Rectal smooth muscle tissue (tissue), 1 donor: Measurements from ENCODE around the gene DNAJC1.
"Not testable (repeated sequence)": the region's sequence is repeated elsewhere in the genome, so short reads cannot be mapped to it uniquely, and the experiment has no call there.

Source experiments
- H3K27ac ChIP-seq: one replicate; pipeline ENCODE4 v1.7.0; 2013; ENCODE audit warnings: low read depth, low read length, inconsistent platforms
- H3K27me3 ChIP-seq: one replicate; pipeline ENCODE4 v1.7.0; 2013; ENCODE audit warnings: low read length; ENCODE audit not compliant: control insufficient read depth, insufficient read depth
- H3K36me3 ChIP-seq: one replicate; pipeline ENCODE4 v1.7.0; 2013; ENCODE audit warnings: low read length; ENCODE audit not compliant: control insufficient read depth, insufficient read depth
- H3K4me1 ChIP-seq: one replicate; pipeline ENCODE4 v1.7.0; 2013; ENCODE audit warnings: low read length; ENCODE audit not compliant: control insufficient read depth, insufficient read depth
- H3K4me3 ChIP-seq: one replicate; pipeline ENCODE4 v1.7.0; 2013; ENCODE audit warnings: low read length
- H3K9ac ChIP-seq: one replicate; pipeline ENCODE4 v1.7.0; 2013; ENCODE audit warnings: low read length

The DNAJC1 gene

DNA sequence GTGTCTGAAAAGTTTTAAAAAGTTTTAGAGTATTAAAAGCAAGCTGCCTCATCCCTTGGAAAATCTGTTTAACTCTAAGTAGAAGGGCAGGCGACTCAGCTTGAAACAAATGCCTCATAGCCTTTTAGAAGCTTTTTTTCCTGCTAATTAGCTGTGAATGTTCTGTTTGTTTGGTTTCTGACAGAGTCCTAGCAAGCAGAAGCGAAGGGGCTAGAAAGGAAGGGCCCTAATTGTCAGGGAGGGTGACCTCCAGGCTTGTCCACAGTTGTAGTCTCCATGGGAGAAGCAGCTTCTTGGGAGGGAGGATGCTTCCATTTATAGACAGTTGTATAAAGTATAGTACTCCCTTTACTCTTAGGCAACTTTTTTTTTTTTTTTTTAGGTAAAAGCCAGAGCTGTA is 90.9 kb downstream of the DNAJC1 start:
- H3K27me3 ChIP-seq, result no peaks in the 10 kb centered on the region
- no peaks in the 10 kb centered on the region for H3K4me1 ChIP-seq
- no peaks in the 10 kb centered on the region for H3K36me3 ChIP-seq
- no peak overlapping the region for H3K27ac ChIP-seq
- no peak overlapping the region for H3K4me3 ChIP-seq
- H3K9ac ChIP-seq, result no peak overlapping the region

DNA sequence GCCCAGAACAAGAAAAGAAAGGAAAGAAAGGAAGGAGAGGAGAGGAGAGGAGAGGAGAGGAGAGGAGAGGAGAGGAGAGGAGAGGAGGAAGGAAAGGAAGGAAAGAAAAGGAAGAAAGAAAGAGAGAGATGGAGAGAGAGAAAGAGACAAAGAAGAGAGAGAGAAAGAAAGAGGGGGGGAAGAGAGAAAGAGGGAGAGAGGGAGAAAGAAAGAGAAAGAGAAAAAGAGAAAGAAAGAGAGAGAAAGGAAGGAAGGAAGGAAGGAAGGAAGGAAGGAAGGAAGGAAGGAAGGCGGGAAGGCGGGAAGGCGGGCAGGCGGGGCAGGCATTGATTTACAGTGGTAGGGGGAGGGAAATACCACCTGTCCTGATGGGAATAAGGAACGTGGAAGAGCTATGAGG is 92.7 kb downstream of the DNAJC1 start:
- no peaks in the 10 kb centered on the region for H3K27me3 ChIP-seq
- no peak overlapping the region for H3K9ac ChIP-seq
- H3K4me3 ChIP-seq, result no peak overlapping the region
- no peaks in the 10 kb centered on the region for H3K4me1 ChIP-seq
- no peak overlapping the region for H3K27ac ChIP-seq
- no peaks in the 10 kb centered on the region for H3K36me3 ChIP-seq

GRCh38 chr10:21907436-21907835 is 96.1 kb downstream of the DNAJC1 start:
- Histone ChIP-seq H3K9ac (no peak overlapping the region), H3K27ac (no peak overlapping the region), H3K4me3 (no peak overlapping the region), H3K27me3 (no peaks in the 10 kb centered on the region), H3K4me1 (no peaks in the 10 kb centered on the region), H3K36me3 (no peaks in the 10 kb centered on the region)

DNA sequence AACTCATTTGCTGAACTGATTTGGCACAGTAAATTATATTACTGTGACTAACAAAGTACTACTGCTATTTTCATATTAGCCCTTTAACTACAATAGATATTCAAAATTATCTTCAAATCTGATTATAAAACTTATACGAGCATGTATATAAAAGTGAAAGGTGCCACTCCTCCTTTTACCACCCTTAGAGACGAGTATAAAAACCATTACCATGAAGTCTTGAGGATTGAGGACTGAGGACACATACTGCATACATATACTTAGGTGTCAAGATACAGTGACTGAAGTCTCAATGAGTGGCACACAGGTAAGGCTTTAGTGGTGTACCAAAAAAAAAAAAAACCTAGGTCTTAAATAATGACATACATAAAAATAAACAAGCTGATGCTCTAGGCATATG is 98.6 kb downstream of the DNAJC1 start:
- H3K4me1 ChIP-seq, result no peaks in the 10 kb centered on the region
- H3K27me3 ChIP-seq, result no peaks in the 10 kb centered on the region
- no peak overlapping the region for H3K4me3 ChIP-seq
- H3K27ac ChIP-seq, result no peak overlapping the region
- no peak overlapping the region for H3K9ac ChIP-seq
- no peaks in the 10 kb centered on the region for H3K36me3 ChIP-seq

DNA sequence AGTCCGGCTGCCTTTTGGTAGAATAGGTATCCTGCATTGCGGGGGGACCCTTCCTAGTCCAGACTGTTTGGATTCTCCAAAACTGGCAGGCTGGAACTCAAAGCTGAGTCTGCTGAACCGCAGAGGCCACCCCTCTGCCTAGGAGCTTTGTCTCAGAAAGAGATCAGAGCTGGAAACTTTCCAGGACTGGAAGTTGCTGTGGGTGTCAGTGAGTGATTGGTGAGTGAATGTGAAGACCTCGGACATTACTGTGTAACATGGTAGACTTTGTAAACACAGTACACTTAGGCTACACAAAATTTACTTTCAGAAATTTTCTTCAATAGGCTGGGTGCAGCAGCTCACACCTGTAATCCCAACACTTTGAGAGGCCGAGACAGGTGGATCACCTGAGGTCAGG is 103.8 kb downstream of the DNAJC1 start:
- Histone ChIP-seq H3K9ac (no peak overlapping the region), H3K27ac (no peak overlapping the region), H3K36me3 (peaks cover under 1% of the 10 kb centered on the region), H3K27me3 (no peaks in the 10 kb centered on the region), H3K4me1 (no peaks in the 10 kb centered on the region), H3K4me3 (no peak overlapping the region)

DNA sequence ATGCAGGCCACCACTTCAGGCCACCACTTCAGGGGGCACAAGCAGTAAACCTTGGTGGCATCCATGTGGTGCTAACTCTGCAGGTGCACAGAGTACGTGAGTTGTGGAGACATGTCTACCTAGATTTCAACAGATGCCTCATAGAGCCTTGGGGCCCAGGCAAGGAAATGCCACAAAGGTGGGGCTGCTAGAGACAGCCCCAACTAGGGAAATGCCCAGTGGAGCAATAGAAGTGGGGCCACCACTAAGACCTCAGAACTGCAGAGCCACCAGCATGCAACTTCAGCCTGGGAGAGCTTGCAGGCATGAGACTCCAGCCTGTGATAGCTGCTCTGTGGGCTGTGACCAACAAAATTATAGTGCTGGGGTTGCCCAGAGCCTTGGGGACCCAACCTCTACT is 107.6 kb downstream of the DNAJC1 start:
- Histone ChIP-seq H3K4me1 (no peaks in the 10 kb centered on the region), H3K9ac (no peak overlapping the region), H3K27ac (no peak overlapping the region), H3K4me3 (no peak overlapping the region), H3K27me3 (no peaks in the 10 kb centered on the region), H3K36me3 (peaks cover 3% of the 10 kb centered on the region)

- Histone ChIP-seq H3K27me3 (no peaks in the 10 kb centered on the region), H3K27ac (no peak overlapping the region), H3K4me3 (no peak overlapping the region), H3K9ac (no peak overlapping the region), H3K36me3 (peaks cover 3% of the 10 kb centered on the region), H3K4me1 (no peaks in the 10 kb centered on the region)
Observed at GRCh38 chr10:21894648-21895342, 108.7 kb downstream of the DNAJC1 start.

- H3K4me1 ChIP-seq, result no peaks in the 10 kb centered on the region
- H3K27me3 ChIP-seq, result no peaks in the 10 kb centered on the region
- peaks cover 3% of the 10 kb centered on the region for H3K36me3 ChIP-seq
- no peak overlapping the region for H3K9ac ChIP-seq
- no peak overlapping the region for H3K4me3 ChIP-seq
- no peak overlapping the region for H3K27ac ChIP-seq
Observed at GRCh38 chr10:21891439-21891838, 112.1 kb downstream of the DNAJC1 start.

DNA sequence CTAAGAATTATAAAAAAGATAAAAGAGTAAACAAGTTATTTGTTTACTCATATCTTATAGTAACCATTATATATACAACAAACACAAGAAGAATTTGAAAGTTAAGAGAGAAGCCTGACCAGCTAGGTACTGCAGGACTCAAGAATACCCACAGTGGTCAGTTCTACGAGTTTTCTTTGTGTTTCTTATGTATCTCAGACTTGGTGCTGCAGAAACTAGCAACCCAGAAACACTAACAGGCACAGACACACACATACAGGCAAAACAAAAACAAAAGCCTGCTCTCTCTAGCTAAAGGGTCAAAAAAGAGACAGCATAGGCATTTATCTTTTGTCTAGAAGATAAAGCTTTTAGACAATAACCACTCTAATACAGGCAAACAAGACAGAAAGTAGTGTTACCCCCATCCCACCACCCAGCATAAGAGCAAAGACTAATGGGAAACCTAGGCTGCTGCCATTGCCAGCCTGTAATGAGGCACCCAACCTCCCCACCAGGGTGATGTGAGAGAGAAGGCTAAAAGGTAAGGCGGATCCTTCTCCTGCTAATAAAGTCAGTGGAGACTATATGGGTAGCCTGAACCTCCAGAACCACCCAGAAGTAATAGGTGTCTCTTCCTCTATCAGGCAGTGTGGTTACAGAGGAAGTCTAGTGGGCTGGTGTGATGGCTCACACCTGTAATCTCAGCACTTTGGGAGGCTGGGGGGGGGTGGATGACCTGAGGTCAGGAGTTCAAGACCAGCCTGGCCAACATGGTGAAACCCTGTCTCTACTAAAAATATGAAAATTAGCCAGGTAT is 113.9 kb downstream of the DNAJC1 start:
- no peaks in the 10 kb centered on the region for H3K4me1 ChIP-seq
- no peak overlapping the region for H3K4me3 ChIP-seq
- no peak overlapping the region for H3K27ac ChIP-seq
- no peak overlapping the region for H3K9ac ChIP-seq
- H3K36me3 ChIP-seq, result peaks cover 1% of the 10 kb centered on the region
- no peaks in the 10 kb centered on the region for H3K27me3 ChIP-seq

DNA sequence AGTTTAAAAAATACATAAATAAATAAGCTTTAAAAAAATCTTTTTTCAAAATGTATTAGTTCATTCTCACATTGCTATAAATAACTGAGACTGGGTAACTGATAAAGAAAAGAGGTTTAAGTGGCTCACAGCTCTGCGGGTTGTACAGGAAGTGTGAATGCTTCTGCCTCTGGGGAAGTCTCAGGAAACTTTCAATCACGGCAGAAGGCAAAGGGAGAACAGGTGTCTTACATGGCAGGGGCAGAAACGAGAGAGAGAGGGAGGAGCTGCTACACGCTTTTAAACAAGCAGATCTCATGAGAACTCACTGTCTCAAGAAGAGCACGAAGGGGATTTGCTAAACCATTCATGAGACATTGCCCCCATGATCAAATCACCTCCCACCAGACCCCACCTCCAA is 114.6 kb downstream of the DNAJC1 start:
- H3K27me3 ChIP-seq, result no peaks in the 10 kb centered on the region
- no peaks in the 10 kb centered on the region for H3K36me3 ChIP-seq
- no peak overlapping the region for H3K4me3 ChIP-seq
- no peak overlapping the region for H3K27ac ChIP-seq
- H3K9ac ChIP-seq, result no peak overlapping the region
- H3K4me1 ChIP-seq, result no peaks in the 10 kb centered on the region

DNA sequence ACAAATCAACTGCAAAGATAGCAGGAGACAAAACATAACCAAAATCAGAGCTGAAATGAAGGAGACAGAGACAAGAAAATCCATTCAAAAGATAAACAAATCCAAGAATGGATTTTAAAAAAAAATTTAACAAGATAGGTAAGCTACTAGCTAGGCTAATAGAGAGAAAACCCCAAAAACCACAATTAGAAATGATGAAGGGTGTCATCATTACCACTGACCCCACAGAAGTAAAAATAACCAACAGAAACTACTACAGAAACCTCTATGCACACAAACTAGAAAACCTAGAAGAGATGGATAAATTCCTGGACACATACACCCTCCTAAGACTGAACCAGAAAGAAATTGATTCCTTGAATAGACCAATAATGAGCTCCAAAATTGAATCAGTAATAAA is 117.6 kb downstream of the DNAJC1 start:
- no peak overlapping the region for H3K27ac ChIP-seq
- peaks cover 6% of the 10 kb centered on the region for H3K36me3 ChIP-seq
- no peak overlapping the region for H3K9ac ChIP-seq

DNA sequence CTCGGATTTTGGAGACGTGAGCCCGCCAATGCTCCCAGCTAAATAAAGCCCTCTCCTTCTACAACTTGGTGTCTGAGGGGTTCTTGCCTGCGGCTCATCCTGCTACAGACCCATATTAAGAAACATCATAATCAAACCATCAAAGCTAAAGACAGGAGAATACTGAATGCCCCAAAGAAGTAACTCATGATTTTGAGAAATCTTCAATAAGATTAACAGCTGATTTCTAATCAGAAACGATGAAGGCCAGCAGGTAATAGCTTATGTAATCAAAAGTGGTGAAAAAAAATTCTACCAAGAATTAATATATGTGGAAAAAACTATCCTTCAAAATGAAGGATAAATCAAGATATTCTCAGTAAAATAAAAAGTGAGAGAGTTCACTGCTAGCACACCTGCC is 130.3 kb downstream of the DNAJC1 start:
- Histone ChIP-seq H3K9ac (no peak overlapping the region), H3K36me3 (no peaks in the 10 kb centered on the region)

More for the DNA sequence above, 117.6 kb downstream of the DNAJC1 start:
- Histone ChIP-seq H3K27me3 (no peaks in the 10 kb centered on the region), H3K4me1 (no peaks in the 10 kb centered on the region), H3K4me3 (no peak overlapping the region)

DNA sequence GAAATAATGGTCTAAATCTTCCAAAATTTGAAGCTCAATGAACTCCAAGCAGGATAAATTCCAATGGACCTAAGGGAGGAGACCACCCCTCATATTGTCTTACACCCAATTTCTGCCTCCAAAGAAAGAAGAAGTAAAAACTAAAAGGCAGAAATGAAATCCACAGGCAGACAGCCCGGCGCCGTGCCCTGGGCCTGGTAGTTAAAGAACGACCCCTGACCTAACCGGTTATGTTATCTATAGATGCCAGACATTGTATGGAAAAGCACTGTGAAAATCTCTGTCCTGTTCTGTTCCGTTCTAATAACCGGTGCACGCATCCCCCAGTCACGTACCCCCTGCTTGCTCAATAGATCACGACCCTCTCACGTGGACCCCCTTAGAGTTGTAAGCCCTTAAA is 130.8 kb downstream of the DNAJC1 start:
- H3K9ac ChIP-seq, H3K27ac ChIP-seq, H3K4me1 ChIP-seq, H3K36me3 ChIP-seq, H3K27me3 ChIP-seq, H3K4me3 ChIP-seq: not testable (repeated sequence)

More for the DNA sequence above, 130.3 kb downstream of the DNAJC1 start:
- Histone ChIP-seq H3K27ac (no peak overlapping the region), H3K27me3 (no peaks in the 10 kb centered on the region), H3K4me3 (no peak overlapping the region), H3K4me1 (no peaks in the 10 kb centered on the region)
